Loucy (cell line): ENCODE results near the gene PAK5.
A peak's percentile ranks its signal among the peaks of the same experiment; 100 is the strongest.

Source experiments
- H2AFZ ChIP-seq: fragments of 200-600 bp; sonication (generic); 2 replicates; pipeline ENCODE4 v1.6.0; 2016; ENCODE audit warnings: antibody characterized with exemption, mild to moderate bottlenecking, low read length, moderate library complexity
- H3F3A ChIP-seq: fragments of 200-600 bp; 2 replicates; pipeline ENCODE4 v1.6.0; 2016; ENCODE audit warnings: antibody characterized with exemption, low read depth, mild to moderate bottlenecking
- H3K27me3 ChIP-seq: fragments of 200-600 bp; sonication (generic); 2 replicates; pipeline ENCODE4 v1.6.1; 2014; ENCODE audit warnings: low read length, mild to moderate bottlenecking; ENCODE audit not compliant: insufficient read depth, poor library complexity, severe bottlenecking
- H3K36me3 ChIP-seq: fragments of 200-600 bp; sonication (generic); 2 replicates; pipeline ENCODE4 v1.6.1; 2016; ENCODE audit warnings: low read length; ENCODE audit not compliant: insufficient read depth
- H3K4me1 ChIP-seq: fragments of 200-600 bp; sonication (generic); 2 replicates; pipeline ENCODE4 v1.5.1; 2014; ENCODE audit warnings: low read length, mild to moderate bottlenecking; ENCODE audit not compliant: insufficient read depth, poor library complexity, severe bottlenecking
- H3K4me2 ChIP-seq: fragments of 200-600 bp; sonication (generic); 2 replicates; pipeline ENCODE4 v1.6.0; 2014; ENCODE audit warnings: antibody characterized with exemption, low read length, low read depth, mild to moderate bottlenecking; ENCODE audit not compliant: poor library complexity, severe bottlenecking
- H3K4me3 ChIP-seq: fragments of 200-600 bp; sonication (generic); 2 replicates; pipeline ENCODE4 v1.5.1; 2014; ENCODE audit warnings: low read length, mild to moderate bottlenecking, mixed read lengths; ENCODE audit not compliant: poor library complexity, severe bottlenecking
- H3K79me2 ChIP-seq: fragments of 200-600 bp; sonication (generic); 2 replicates; pipeline ENCODE4 v1.6.1; 2014; ENCODE audit warnings: low read length; ENCODE audit not compliant: insufficient read depth
- H3K9ac ChIP-seq: fragments of 200-600 bp; sonication (generic); 2 replicates; pipeline ENCODE4 v1.6.0; 2014; ENCODE audit warnings: mild to moderate bottlenecking, low read depth, low read length, moderate library complexity; ENCODE audit not compliant: poor library complexity, severe bottlenecking
- H3K9me2 ChIP-seq: fragments of 200-600 bp; sonication (generic); replicated peaks from 2 replicates; pipeline ENCODE4 v1.6.1; 2016; ENCODE audit warnings: low read depth, low read length, mixed read lengths
- H3K9me3 ChIP-seq: fragments of 200-600 bp; sonication (generic); 2 replicates; pipeline ENCODE4 v1.6.1; 2014; ENCODE audit warnings: mild to moderate bottlenecking, antibody characterized with exemption, low read length, low read depth; ENCODE audit not compliant: insufficient read depth
- H4K20me1 ChIP-seq: fragments of 200-600 bp; sonication (generic); 2 replicates; pipeline ENCODE4 v1.6.0; 2014; ENCODE audit warnings: antibody characterized with exemption, low read length, mild to moderate bottlenecking; ENCODE audit not compliant: insufficient read depth, poor library complexity, severe bottlenecking
- EZH2phosphoT487 ChIP-seq: fragments of 200-600 bp; IDR thresholded peaks from 2 replicates; pipeline ENCODE4 v1.6.1; 2018; ENCODE audit warnings: antibody characterized with exemption, mild to moderate bottlenecking, moderate library complexity, borderline replicate concordance
- TF ChIP-seq, protein P1 (sequence below): fragments of 200-600 bp; sonication (generic); conservative IDR thresholded peaks from 2 replicates; pipeline ENCODE4 v1.5.1; 2014; ENCODE audit warnings: mild to moderate bottlenecking, antibody characterized with exemption, low read length

The PAK5 gene

DNA sequence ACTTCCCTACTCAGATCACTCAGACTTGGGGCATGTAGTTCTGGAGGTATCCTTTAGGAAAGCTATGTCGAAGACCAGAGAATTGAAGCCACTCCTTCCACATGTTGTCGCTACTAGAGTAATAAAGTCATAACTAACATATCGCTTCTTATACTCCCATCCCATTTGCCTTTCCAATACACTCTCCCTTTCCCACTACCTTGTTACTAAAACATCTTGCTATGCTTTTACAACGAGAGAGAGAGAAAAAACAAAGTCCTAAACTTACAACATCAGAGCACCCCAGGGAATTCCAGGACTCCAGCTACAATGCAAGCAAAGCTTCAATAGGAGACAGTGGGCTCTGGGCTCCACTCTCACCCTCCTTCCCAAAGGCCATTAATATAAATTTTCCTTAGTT is 329.6 kb downstream of the PAK5 start:
- H2AFZ ChIP-seq = no peak overlapping the region
- no peak overlapping the region for H3K4me3 ChIP-seq
- no peaks in the 10 kb centered on the region for H3K9me3 ChIP-seq
- peak overlapping the region; percentile 93 for H3K9ac ChIP-seq
- peaks cover 14% of the 10 kb centered on the region for H3F3A ChIP-seq
- H3K36me3 ChIP-seq = no peaks in the 10 kb centered on the region
- peaks cover 46% of the 10 kb centered on the region for H3K79me2 ChIP-seq
- TF ChIP-seq, protein P1, sequence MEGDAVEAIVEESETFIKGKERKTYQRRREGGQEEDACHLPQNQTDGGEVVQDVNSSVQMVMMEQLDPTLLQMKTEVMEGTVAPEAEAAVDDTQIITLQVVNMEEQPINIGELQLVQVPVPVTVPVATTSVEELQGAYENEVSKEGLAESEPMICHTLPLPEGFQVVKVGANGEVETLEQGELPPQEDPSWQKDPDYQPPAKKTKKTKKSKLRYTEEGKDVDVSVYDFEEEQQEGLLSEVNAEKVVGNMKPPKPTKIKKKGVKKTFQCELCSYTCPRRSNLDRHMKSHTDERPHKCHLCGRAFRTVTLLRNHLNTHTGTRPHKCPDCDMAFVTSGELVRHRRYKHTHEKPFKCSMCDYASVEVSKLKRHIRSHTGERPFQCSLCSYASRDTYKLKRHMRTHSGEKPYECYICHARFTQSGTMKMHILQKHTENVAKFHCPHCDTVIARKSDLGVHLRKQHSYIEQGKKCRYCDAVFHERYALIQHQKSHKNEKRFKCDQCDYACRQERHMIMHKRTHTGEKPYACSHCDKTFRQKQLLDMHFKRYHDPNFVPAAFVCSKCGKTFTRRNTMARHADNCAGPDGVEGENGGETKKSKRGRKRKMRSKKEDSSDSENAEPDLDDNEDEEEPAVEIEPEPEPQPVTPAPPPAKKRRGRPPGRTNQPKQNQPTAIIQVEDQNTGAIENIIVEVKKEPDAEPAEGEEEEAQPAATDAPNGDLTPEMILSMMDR = no peak
- H3K4me1 ChIP-seq = peaks cover 64% of the 10 kb centered on the region
- no peaks in the 10 kb centered on the region for H3K9me2 ChIP-seq
- no peaks in the 10 kb centered on the region for H4K20me1 ChIP-seq
- no peaks in the 10 kb centered on the region for H3K27me3 ChIP-seq
- peak overlapping the region; percentile 82 for H3K4me2 ChIP-seq

DNA sequence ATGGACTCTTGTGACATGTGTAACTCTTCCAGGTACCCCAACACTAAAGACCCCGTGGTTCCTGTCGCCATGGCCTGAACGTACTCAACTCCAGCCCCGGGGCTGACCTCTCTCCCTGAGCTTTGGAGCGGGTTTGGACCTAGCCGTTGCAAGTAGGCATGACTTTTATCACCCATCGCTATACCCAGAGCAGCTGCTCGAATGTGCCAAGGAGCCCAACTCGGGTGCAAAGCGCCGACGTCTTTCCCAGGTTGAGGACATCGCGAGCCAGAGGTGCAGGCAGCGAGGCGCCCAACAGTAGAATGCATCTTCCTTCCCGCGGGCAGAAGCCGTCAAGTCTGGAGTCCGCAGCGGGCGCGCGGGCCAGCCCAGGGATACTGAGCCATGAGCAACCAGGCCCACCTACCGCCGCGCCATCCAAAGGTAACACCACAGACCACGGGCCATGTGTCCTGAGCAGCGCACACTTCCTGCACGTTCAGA is 330.1 kb downstream of the PAK5 start:
- no peak overlapping the region for H3K4me2 ChIP-seq
- H4K20me1 ChIP-seq = no peaks in the 10 kb centered on the region
- H3K79me2 ChIP-seq = peaks cover 42% of the 10 kb centered on the region
- H3K9ac ChIP-seq = no peak overlapping the region
- no peak overlapping the region for H3K4me3 ChIP-seq
- H3K9me2 ChIP-seq = no peaks in the 10 kb centered on the region
- peaks cover 63% of the 10 kb centered on the region for H3K4me1 ChIP-seq
- no peaks in the 10 kb centered on the region for H3K9me3 ChIP-seq
- TF ChIP-seq, protein P1 = no peak
- no peak for TF ChIP-seq EZH2phosphoT487
- H3K36me3 ChIP-seq = no peaks in the 10 kb centered on the region
- peaks cover 9% of the 10 kb centered on the region for H3F3A ChIP-seq
- no peaks in the 10 kb centered on the region for H3K27me3 ChIP-seq
- no peak overlapping the region for H2AFZ ChIP-seq

DNA sequence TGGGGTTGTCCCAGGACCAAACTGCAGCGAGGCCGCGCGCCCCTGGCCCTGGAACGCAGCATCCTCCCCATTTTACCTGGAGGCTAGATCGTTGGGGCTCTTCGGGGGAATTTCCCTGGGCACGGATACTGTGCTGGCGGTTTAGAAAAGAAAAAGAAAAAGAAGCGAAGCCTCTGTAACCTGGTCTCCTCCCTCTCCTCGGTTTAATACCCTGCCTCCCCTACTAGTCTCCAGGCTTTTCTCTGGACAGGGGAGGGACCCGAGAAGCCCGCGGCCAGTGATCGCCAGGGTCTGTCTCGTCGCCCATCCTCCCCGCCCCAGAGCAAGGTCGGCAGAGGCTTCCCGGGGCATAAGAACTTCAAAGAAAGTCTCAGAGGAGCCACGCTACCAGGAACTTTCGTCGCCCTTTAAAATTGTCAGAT is 330.6 kb downstream of the PAK5 start:
- Histone ChIP-seq H3K9me3 (no peaks in the 10 kb centered on the region), H3K9me2 (no peaks in the 10 kb centered on the region), H3K4me2 (no peak overlapping the region), H4K20me1 (no peaks in the 10 kb centered on the region), H3K79me2 (peaks cover 37% of the 10 kb centered on the region), H3K36me3 (no peaks in the 10 kb centered on the region), H3K4me3 (no peak overlapping the region), H3K9ac (no peak overlapping the region), H3F3A (peaks cover 10% of the 10 kb centered on the region), H3K27me3 (no peaks in the 10 kb centered on the region), H2AFZ (no peak overlapping the region), H3K4me1 (peaks cover 63% of the 10 kb centered on the region)
- TF ChIP-seq, protein P1 = no peak
- no peak for TF ChIP-seq EZH2phosphoT487
